ENCODE data around the gene TAF1B.

TAF1B gene

DNA sequence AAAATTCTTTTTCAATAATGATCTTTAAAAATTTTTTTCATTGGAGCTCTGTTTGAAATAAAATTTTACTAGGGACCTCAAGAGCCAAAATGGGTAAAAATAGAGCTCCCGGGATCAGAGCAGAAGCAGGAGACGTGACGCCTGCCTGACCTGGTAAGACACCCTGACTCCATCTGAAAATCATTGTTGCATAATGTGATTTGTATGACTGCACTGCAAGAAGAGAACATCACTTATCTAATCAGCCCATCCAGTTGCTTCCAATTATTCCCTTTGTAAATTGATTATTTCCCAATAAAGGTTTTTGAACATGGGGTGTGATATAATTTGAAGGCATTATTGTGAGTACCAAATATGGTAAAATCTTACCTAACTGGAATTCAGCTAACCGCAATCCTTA, 17.1 kb upstream of the TAF1B start:
- no peak overlapping the region for H3K9ac ChIP-seq (ENCODE audit: low read length)
- no peak for TF ChIP-seq EZH2 (IDR thresholded peaks at IDR 0.05; ENCODE audit: borderline replicate concordance, low read length)
- TF ChIP-seq, protein P1, sequence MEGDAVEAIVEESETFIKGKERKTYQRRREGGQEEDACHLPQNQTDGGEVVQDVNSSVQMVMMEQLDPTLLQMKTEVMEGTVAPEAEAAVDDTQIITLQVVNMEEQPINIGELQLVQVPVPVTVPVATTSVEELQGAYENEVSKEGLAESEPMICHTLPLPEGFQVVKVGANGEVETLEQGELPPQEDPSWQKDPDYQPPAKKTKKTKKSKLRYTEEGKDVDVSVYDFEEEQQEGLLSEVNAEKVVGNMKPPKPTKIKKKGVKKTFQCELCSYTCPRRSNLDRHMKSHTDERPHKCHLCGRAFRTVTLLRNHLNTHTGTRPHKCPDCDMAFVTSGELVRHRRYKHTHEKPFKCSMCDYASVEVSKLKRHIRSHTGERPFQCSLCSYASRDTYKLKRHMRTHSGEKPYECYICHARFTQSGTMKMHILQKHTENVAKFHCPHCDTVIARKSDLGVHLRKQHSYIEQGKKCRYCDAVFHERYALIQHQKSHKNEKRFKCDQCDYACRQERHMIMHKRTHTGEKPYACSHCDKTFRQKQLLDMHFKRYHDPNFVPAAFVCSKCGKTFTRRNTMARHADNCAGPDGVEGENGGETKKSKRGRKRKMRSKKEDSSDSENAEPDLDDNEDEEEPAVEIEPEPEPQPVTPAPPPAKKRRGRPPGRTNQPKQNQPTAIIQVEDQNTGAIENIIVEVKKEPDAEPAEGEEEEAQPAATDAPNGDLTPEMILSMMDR (IDR thresholded peaks at IDR 0.05; ENCODE audit: low read length), result no peak
- H3K4me3 ChIP-seq (ENCODE audit: low read depth, low read length, poor library complexity, severe bottlenecking), result no peak overlapping the region
- no peak overlapping the region for H3K27ac ChIP-seq (ENCODE audit: low read depth, low read length, poor library complexity, severe bottlenecking)
- H3K4me2 ChIP-seq (ENCODE audit: low read length), result no peak overlapping the region
- H3K4me1 ChIP-seq (ENCODE audit: insufficient read depth, low read length, severe bottlenecking), result no peaks in the 10 kb centered on the region
- H3K79me2 ChIP-seq (ENCODE audit: insufficient read depth, low read length), result no peaks in the 10 kb centered on the region
- H4K20me1 ChIP-seq (ENCODE audit: insufficient read depth, low read length), result no peaks in the 10 kb centered on the region
- no peaks in the 10 kb centered on the region for H3F3A ChIP-seq (ENCODE audit: insufficient read depth, low read length)
- H3K27me3 ChIP-seq (ENCODE audit: insufficient read depth, low read length), result no peaks in the 10 kb centered on the region
- H3K9me2 ChIP-seq (ENCODE audit: low read depth, low read length), result no peaks in the 10 kb centered on the region
- H3K36me3 ChIP-seq (ENCODE audit: insufficient read depth, low read length), result no peaks in the 10 kb centered on the region
- no peak overlapping the region for H2AFZ ChIP-seq (ENCODE audit: low read length)
- H3K9me3 ChIP-seq (ENCODE audit: low read length), result no peaks in the 10 kb centered on the region

DNA sequence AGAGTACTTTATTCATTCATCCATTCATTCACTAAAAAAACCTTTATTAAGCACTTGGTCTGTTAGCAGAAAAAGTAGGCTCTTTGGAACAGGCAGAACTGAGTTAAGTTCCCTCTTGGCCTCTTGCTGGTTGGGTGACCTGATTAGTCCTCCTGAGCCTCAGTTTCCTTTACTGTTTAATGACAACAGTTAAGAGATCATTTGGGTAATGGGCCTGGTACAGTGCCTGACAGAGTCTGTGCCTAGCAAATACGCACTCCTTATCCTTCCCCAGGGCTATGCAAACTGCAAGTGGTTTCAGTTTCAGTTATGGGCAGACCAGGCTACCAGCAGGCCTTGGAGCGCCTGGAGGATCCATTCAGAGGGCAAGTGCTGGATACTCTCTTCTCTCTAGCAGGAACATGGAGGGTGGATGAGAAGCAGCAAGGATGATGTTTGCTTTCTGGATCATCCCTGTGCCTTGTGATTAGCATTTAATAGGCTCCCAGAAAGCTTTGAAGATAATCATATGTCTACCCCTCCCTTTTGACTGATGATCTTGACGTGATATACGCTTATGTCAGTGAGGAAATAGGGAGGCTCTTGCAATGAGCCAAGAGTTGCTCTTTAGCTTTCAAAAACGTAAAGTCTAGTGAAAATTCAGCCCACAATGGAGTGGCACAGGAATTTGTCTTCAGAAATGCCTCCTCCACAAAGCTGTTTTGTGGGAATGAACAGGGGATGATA, 12.4 kb upstream of the TAF1B start:
- 0 out of 2 replicates have a peak, but pooled peaks cover 3% of the 10 kb centered on the region for H3K27me3 ChIP-seq (ENCODE audit: insufficient read depth, low read length)
- no peaks in the 10 kb centered on the region for H3K79me2 ChIP-seq (ENCODE audit: insufficient read depth, low read length)
- H4K20me1 ChIP-seq (ENCODE audit: insufficient read depth, low read length), result no peaks in the 10 kb centered on the region
- H3K9me2 ChIP-seq (ENCODE audit: low read depth, low read length), result no peaks in the 10 kb centered on the region
- no peak overlapping the region for H3K4me3 ChIP-seq (ENCODE audit: low read depth, low read length, poor library complexity, severe bottlenecking)
- H2AFZ ChIP-seq (ENCODE audit: low read length), result no peak overlapping the region
- TF ChIP-seq EZH2 (IDR thresholded peaks at IDR 0.05; ENCODE audit: borderline replicate concordance, low read length), result no peak
- TF ChIP-seq, protein P1 (IDR thresholded peaks at IDR 0.05; ENCODE audit: low read length), result no peak
- H3K27ac ChIP-seq (ENCODE audit: low read depth, low read length, poor library complexity, severe bottlenecking), result no peak overlapping the region
- H3F3A ChIP-seq (ENCODE audit: insufficient read depth, low read length), result no peaks in the 10 kb centered on the region
- no peak overlapping the region for H3K4me2 ChIP-seq (ENCODE audit: low read length)
- H3K9me3 ChIP-seq (ENCODE audit: low read length), result no peaks in the 10 kb centered on the region
- H3K9ac ChIP-seq (ENCODE audit: low read length), result no peak overlapping the region
- H3K4me1 ChIP-seq (ENCODE audit: insufficient read depth, low read length, severe bottlenecking), result no peaks in the 10 kb centered on the region
- no peaks in the 10 kb centered on the region for H3K36me3 ChIP-seq (ENCODE audit: insufficient read depth, low read length)

DNA sequence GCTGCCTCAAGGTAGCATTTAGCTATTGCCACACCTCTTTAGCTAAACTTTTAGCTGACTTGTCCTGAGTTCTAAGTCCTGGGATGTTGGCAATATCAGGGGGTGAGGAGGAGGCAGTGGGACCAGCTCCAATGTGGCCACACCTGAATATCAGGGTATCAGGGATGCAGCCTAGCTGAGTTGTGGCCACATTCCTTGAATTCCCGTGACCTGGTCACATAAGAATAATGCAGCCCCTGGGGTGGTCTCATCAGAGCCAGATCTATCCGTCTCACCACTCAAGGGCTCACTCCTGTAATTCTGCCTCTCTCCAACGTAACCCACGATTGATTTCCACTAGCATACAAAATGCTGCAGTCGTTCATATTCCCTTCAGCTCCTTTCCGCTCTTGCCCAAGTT, 11.6 kb upstream of the TAF1B start:
- Histone ChIP-seq H3K27ac (ENCODE audit: low read depth, low read length, poor library complexity, severe bottlenecking) (no peak overlapping the region), H3K4me2 (ENCODE audit: low read length) (no peak overlapping the region), H3K79me2 (ENCODE audit: insufficient read depth, low read length) (no peaks in the 10 kb centered on the region), H3K9me3 (ENCODE audit: low read length) (no peaks in the 10 kb centered on the region), H3K36me3 (ENCODE audit: insufficient read depth, low read length) (no peaks in the 10 kb centered on the region), H3K9ac (ENCODE audit: low read length) (no peak overlapping the region), H3K27me3 (ENCODE audit: insufficient read depth, low read length) (0 out of 2 replicates have a peak, but pooled peaks cover 3% of the 10 kb centered on the region), H3K4me1 (ENCODE audit: insufficient read depth, low read length, severe bottlenecking) (no peaks in the 10 kb centered on the region), H3K4me3 (ENCODE audit: low read depth, low read length, poor library complexity, severe bottlenecking) (no peak overlapping the region), H3K9me2 (ENCODE audit: low read depth, low read length) (no peaks in the 10 kb centered on the region), H2AFZ (ENCODE audit: low read length) (no peak overlapping the region), H4K20me1 (ENCODE audit: insufficient read depth, low read length) (no peaks in the 10 kb centered on the region), H3F3A (ENCODE audit: insufficient read depth, low read length) (no peaks in the 10 kb centered on the region)
- TF ChIP-seq, protein P1 (IDR thresholded peaks at IDR 0.05; ENCODE audit: low read length), result no peak
- TF ChIP-seq EZH2 (IDR thresholded peaks at IDR 0.05; ENCODE audit: borderline replicate concordance, low read length), result no peak

All from OCI-LY1 (cell line).